IPS DF 4.7 (cell line): ENCODE results near the gene LGMN.

Source experiments
- DNase-seq: peaks from one replicate; pipeline ENCODE4 v3.0.0-alpha.2; 2013; ENCODE audit warnings: low spot score; ENCODE audit errors: extremely low read depth

Gene LGMN

GRCh38 chr14:92677955-92678354 lies 70.5 kb downstream of the LGMN start:
- DNase-seq: no peak

DNA sequence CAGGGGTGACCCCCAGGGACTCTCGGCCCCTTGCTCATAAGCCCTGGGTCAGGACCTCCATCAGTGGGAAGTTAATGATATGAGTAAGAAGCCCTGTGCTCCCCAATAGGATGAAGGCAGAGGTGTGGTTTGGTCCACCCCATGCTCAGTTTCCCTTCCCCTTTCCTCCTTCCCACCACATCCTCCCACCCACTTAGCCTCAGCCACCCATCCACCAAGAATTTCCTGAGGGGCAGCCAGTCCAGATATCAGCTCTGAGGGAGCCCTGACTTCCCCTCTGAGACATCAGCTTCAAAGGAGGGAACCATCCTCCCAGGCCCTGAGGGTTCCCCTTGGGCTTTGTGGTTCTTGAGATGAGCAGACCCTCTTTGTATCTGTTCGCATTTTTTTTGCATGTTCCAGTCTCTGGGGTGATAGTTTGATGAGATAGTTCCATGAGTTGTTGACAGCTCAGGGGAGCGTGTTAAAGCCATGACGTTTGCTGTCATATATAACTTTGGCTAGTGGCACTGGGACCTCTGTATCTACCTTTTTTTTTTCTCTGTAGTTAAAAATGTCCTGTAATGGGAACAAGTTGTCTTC lies 71.2 kb downstream of the LGMN start:
- DNase-seq: no peak

- no peak for DNase-seq
Observed at GRCh38 chr14:92676403-92677086, 71.9 kb downstream of the LGMN start.

GRCh38 chr14:92675976-92676375 lies 72.5 kb downstream of the LGMN start:
- DNase-seq: no peak

GRCh38 chr14:92675421-92675820 lies 73.0 kb downstream of the LGMN start:
- no peak for DNase-seq

- DNase-seq: no peak
Observed at GRCh38 chr14:92673601-92674150, 74.8 kb downstream of the LGMN start.

DNA sequence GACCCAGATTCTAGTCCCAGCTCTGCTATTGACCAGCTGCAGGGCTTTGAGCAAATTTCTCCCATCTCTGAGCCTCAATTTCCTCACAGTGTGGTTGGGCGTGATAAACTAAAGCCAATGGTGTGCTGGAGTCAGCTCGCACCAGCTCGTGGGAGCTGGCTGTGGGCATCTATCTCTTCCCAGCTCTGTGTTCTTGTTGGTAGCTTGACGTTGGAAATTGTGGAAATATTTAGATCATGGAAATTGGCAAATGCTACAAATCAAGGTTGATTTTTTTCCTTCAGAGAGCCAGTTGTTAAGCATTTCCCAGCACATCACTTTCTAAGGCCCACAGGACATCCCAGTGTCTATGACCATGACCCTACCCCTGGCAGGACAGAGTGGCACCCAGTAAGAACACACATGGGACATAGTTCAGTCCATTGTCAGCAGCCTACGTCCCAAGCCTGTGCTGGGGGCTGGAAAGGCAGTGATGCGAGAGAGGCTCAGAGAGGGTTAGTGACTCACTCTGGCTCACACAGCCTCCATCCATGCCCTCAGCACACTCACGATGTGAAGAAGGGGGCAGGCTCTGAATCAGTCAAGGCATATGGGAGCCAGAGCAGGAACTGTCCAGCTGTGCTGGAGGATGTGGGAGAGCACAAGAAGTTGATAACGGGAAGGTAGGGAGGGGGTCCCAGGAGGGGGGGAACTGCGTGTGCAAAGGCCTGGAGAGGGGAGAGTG lies 77.6 kb downstream of the LGMN start:
- no peak for DNase-seq

GRCh38 chr14:92670160-92670559 lies 78.3 kb downstream of the LGMN start:
- no peak for DNase-seq

- DNase-seq: no peak
Observed at GRCh38 chr14:92668276-92668973, 80.0 kb downstream of the LGMN start.

DNA sequence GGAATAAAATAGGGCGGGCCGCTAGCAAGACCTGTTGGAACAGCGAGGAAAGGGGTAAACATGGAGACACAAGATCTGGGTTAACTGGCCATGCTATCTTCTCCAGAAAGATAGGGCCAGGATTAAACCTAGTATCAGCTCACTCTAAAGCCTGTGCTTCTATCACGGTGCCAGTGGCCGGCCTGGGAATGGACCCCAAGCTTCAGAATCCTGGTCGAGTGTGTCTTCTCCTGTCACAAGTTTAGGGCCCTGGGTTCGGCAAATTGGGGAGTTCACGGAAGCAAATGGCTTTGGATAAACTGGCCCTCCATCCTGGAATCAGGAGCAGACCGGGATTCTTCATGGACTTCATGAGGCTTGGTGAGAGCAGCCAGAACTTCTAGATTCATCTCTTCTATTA lies 82.2 kb downstream of the LGMN start:
- no peak for DNase-seq

GRCh38 chr14:92665661-92666110 lies 82.7 kb downstream of the LGMN start:
- DNase-seq: no peak

GRCh38 chr14:92663049-92663448 lies 85.4 kb downstream of the LGMN start:
- DNase-seq: no peak

DNA sequence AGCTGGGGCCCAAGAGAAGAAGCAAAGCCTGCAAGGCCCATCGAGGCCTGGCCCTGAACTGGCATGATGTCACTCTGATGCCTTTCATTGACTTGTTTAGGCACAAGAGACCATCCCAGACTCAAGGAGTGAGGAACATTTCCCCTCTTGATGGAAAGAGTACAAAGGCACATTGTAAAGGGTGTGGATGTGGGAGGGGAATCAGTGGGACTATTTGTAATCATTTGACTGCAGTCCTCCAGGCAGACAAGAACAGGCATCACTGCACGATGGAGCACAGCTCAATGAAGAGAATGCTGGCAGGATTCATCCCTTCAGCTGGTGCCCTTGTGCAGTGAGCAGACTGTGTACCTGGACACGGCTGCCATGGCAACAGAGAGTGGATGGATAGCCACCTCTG lies 87.9 kb downstream of the LGMN start:
- no peak for DNase-seq

GRCh38 chr14:92659765-92660561 lies 88.5 kb downstream of the LGMN start:
- no peak for DNase-seq

DNA sequence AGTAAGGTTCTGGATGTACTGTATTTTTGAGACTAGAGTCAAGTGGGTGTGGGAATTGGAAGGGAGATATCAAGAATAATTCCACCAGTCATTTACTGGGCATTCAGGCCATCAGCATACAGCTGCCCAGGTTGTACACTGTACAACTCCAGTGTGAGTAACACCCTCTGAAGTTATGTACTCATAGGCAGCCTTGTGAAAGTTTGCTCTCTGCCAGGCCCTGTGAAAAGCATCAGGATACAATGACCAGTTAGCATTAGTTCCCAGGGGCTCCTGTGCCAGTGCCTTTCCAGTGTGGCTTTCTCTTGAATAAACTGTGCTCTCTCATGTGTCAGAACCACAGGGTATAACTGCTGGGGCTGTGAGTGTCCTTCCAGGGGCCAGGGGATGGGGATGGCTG lies 89.7 kb downstream of the LGMN start:
- DNase-seq: no peak

DNA sequence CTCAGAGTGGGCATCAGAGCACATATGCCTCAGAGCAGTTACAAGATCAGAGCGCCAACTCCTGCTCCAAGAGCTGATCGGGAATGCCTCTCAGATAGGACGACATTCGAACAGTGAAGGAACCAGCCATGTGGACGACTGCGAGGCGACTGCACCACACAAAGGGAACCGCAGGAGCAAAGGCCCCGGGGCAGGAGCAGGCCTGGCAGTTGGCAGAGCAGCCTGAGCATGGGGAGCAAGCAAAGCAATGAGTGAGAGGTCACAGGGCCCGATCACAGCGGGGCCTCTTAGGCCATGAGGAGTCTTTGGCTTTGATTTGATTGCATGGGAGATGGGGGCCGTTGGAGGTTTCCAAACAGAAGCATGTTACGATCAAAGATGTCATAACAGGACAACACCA lies 90.3 kb downstream of the LGMN start:
- no peak for DNase-seq

GRCh38 chr14:92657457-92658142 lies 90.8 kb downstream of the LGMN start:
- no peak for DNase-seq

- no peak for DNase-seq
Observed at GRCh38 chr14:92656306-92657081, 91.9 kb downstream of the LGMN start.

DNA sequence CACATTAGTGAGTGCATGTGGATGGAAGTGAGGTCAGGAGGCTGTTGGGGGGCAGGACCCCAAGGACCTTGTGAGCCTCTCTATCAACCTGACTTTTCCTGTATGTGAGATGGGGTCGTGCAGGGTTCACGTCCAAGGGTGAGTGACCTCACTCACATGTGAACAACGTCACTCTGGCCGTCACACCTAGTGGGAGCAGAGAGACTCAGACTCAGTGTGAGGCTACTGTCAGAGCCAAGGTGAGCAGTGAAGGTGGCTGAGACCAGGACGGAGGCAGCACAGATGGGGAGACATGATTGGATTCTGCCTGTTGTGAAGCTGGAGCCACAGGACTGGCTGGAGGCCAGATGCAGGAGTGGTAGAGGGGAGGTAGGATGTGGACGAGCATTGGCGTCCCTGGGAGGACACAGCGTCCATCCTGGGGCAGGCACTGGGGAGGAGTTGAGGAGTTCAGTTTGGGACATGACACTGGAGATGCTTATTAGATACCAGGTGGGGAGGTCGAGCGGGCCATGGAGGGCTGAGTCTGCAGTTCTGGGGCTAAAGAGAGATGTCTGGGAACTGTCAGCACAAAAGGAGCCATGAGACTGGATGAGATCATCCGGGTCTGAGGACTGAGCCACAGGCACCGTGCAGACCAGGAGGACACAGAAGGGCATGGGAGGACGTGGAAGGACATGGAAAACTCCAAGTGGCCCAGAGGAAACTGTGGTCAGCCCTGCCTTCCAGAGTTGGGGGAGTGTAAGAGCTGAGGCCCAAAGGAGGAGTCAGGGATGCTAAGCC lies 92.8 kb downstream of the LGMN start:
- no peak for DNase-seq
